Activated CD4-positive, alpha-beta T cell treated with anti-CD3 and anti-CD28 coated beads, Interleukin-2, amount 50 U/mL, for 16 hours (primary cell): ENCODE data around the gene NOC2L.

Experiments used
- DNase-seq: peaks from one replicate; pipeline ENCODE4 v3.0.0-alpha.2; 2020

NOC2L gene

GRCh38 chr1:974293-974640, 15.2 kb upstream of the NOC2L start:
- no peak for DNase-seq

GRCh38 chr1:973459-974292, 14.6 kb upstream of the NOC2L start:
- no peak for DNase-seq

DNA sequence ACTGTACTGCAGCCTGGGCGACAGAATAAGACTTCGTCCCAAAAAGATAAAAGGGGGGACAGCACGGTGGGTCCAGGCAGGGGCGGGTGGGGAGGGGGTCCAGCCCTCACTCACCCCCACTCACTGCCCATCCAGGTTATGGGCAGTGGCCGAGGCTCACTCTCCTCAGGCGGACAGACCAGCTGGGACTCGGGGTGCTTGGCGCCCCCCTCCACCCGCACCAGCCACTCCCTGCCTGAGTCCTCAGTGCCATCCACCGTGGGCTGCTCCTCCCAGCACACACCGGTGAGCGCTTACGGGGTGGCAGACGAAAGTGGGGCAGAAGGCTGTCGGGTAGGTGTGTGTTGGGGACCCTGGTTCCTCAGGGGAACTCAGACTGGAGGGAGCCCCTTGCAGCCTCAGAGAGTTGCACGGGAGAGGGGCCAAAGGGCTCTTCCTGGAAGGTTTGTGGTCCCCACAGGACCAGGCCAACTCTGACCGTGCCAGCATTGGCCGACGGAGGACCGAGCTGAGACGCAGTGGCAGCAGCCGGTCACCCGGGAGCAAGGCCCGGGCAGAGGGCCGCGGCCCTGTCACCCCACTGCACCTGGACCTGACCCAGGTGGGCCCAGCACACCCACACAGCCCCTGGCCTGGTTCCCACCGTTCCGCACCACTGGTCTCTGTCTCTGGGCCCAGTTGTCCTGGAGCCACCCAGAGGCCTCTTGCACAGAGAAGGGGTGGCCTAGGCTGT, 13.8 kb upstream of the NOC2L start:
- no peak for DNase-seq

GRCh38 chr1:971751-972506, 12.9 kb upstream of the NOC2L start:
- no peak for DNase-seq

- no peak for DNase-seq
These were observed 12.1 kb upstream of the NOC2L start for GRCh38 chr1:970973-971730.

DNA sequence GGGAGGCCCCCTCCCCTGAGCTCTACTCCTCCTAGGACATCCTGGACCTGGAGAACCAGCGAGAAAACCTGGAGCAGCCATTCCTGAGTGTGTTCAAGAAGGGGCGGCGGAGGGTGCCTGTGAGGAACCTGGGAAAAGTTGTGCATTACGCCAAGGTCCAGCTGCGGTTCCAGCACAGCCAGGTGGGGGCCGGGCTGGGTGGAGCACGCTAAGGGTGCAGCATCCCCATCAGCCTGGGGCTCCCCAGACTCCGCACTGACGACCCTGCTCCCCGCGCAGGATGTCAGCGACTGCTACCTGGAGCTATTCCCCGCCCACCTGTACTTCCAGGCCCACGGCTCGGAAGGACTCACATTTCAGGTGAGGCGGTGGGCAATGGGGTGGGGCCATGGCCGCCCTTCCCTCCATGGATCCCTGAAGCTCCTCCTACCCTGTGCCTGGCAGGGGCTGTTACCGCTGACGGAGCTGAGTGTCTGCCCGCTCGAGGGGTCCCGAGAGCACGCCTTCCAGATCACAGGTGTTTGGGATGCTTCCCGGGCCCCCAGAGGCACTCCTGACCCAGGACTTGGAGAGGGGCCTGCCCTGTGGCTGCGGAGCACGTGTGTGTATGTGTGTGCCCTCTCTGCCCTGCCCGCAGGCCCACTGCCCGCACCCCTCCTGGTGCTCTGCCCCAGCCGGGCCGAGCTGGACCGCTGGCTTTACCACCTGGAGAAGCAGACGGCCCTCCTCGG, 11.4 kb upstream of the NOC2L start:
- DNase-seq, result no peak

- DNase-seq, result no peak
These were observed 10.3 kb upstream of the NOC2L start for GRCh38 chr1:969260-969855.

GRCh38 chr1:967466-968343, 8.6 kb upstream of the NOC2L start:
- no peak for DNase-seq

DNA sequence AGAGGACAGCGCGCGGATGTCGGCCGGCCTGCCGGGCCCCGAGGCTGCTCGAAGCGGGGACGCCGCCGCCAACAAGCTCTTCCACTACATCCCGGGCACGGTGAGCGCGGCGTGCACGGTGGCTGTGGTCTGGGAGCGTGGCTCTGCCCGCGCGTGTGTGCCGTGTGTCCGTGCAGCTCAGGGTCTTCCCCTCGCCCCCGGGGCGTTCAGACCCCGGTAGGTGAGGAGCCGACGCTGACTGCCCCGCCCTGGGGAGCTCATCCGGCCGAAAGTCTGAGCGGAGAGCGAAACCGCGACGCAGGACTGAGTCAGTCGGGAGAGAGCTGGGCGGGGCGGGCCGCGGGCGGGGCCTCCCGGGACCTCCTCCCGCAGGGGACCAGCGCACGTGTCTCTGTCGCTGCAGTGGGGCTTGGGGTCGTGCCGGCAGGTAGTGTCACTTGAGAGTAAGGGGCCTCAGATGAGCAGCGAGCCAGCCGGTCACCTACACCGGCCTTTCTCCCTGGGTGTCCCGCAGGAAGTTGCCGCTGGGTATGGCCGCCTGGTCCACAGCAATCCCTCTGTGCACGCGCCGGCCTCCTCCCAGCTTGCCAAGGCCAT, 7.7 kb upstream of the NOC2L start:
- DNase-seq, result peak; percentile 86

DNA sequence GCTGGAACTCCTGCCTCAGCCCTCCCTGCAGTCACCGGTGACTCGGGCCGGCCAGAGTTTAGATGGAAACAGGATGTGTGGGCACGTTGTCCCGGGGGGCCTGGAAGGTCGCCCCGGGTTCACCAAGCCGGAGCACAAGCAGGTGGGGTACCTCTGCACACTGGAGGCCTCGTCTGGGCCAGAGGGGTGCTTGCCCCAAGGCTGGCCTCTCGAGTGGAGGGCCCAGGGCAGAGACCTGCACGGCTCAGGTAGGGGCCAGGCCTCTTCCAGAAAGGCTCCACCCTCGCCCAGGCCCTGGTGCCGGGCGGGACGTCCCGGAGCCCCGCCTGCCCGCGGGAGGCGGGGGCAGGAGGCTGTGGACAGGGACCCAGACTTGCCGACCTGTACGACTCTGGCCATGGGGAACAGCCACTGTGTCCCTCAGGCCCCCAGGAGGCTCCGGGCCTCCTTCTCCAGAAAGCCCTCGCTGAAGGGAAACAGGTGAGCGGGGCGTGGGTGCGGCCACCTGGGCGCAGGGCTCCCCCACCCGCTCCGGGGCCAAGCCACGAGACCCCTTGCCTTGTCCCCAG, 7.2 kb upstream of the NOC2L start, which contains the start of gene PLEKHN1:
TSS of gene PLEKHN1 (plus strand) at position 348 of the 569 bp plus-strand sequence. CDS start at position 398, 50 bp downstream.
- DNase-seq, result no peak

DNA sequence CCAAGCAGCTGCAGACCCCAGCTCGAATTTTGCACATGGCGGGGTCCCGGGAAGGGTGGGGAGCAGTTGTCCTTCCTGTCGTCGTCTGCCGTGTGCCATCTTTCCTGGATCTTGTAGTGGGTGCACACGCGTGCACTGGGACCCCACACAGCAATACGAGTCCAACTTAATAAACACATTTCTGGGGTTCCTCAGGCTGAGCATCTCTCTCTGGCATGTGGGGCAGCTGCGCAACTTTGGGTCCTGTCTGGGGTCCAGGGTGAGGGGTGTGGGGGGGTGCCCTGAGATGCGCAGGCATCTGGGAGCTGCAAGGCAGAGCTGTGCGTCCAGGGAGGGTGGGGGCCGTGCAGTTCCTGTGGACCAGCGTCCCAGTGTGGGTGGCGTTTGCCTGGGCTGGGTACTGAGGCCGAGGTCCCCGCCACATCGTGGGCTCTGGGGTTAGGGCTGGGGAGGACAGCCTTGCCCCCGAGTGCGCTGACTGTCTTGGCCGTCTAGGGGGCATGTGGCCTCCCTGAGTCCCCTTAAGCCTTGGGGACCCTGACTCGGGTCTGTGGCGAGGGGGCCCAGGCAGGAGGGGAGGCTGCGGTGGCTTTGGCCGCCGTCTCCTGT, 6.6 kb upstream of the NOC2L start:
- DNase-seq, result no peak

GRCh38 chr1:964691-965525, 5.9 kb upstream of the NOC2L start:
- DNase-seq, result no peak

DNA sequence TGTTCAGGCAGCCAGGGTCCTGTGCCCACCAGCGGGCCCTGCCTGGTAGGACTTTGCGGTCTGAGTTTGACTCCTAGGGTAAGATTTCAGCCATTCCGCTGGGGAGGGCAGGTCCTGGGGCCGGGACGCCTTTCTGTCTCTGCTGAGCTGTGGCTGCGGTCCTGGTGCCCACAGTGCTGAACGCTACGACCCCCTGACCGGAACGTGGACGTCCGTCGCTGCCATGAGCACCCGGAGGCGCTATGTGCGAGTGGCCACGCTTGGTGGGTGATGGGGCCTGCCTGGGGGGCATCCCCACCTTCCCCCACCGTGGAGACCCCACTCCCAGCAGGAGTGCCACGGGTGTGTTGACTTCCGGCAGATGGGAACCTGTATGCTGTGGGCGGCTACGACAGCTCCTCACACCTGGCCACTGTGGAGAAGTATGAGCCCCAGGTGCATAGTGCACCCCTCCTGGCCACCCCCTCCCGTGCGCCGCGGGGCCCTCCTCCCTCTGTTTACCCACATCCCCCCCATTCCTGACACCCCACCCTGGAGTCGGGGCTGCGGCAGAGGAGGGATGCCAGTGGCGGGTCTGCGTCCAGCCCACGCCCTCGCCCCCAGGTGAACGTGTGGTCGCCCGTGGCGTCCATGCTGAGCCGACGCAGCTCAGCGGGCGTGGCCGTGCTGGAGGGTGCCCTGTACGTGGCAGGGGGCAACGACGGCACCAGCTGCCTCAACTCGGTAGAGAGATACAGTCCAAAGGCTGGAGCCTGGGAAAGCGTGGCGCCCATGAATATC, 4.9 kb upstream of the NOC2L start:
- no peak for DNase-seq

GRCh38 chr1:963301-963651, 4.2 kb upstream of the NOC2L start:
- DNase-seq, result no peak

GRCh38 chr1:962381-963300, 3.6 kb upstream of the NOC2L start:
- DNase-seq, result no peak

DNA sequence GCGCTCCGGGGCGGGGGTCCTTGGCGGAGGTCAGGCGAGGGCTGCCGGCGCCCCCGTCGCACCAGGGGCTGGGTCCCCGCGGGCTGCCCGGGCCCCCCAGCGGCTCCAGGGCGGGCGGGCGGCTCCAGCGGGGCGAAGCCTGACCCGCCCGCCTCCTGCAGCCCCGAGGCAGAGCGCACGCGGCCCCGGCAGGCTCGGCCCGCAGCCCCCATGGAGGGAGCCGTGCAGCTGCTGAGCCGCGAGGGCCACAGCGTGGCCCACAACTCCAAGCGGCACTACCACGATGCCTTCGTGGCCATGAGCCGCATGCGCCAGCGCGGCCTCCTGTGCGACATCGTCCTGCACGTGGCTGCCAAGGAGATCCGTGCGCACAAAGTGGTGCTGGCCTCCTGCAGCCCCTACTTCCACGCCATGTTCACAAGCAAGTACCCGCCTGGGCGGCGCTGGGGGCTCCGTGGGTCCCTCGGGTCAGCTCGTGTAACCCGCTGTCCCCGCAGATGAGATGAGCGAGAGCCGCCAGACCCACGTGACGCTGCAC, 2.1 kb upstream of the NOC2L start:
- no peak for DNase-seq
